Gastrocnemius medialis (tissue), 4 donors: ENCODE measurements around the gene CA10.

Source experiments
- CTCF ChIP-seq, 5 experiments: fragments of 450-650 bp in 3 of 5; fragments of 200-600 bp in 2 of 5; sonication (generic) in 2 of 5; IDR thresholded peaks in 4 of 5; conservative IDR thresholded peaks in 1 of 5; 1 replicate in 4 of 5; 2 replicates in 1 of 5; pipeline ENCODE4 v1.5.1; 2016 to 2019; ENCODE audit warnings: antibody characterized with exemption in 5 of 5, mild to moderate bottlenecking in 3 of 5, moderate library complexity in 3 of 5
- POLR2A ChIP-seq, 2 donors: fragments of 450-650 bp; IDR thresholded peaks; one replicate each; pipeline ENCODE4 v1.6.1; 2017; ENCODE audit warnings: antibody characterized with exemption in 2 of 2, mild to moderate bottlenecking in 2 of 2, moderate library complexity in 2 of 2

GRCh38 chr17:51601622-51602261 lies 556.8 kb downstream of the CA10 start:
- no peak for TF ChIP-seq CTCF (IDR thresholded peaks at IDR 0.05 in 4 of 5, conservative IDR thresholded peaks at IDR 0.05 in 1 of 5)
- TF ChIP-seq POLR2A (IDR thresholded peaks at IDR 0.05) = no peak
